Hepatocyte (in vitro differentiated cells): ENCODE measurements around the gene CREG1.

Source experiments
- EZH2 ChIP-seq: fragments of 200-600 bp; sonication (generic); IDR thresholded peaks from 2 replicates; pipeline ENCODE4 v1.6.1; 2016; ENCODE audit warnings: antibody characterized with exemption, mild to moderate bottlenecking, borderline replicate concordance
- EZH2phosphoT487 ChIP-seq: fragments of 200-600 bp; sonication (generic); IDR thresholded peaks from one replicate; pipeline ENCODE4 v1.6.1; 2018; ENCODE audit warnings: antibody characterized with exemption, mild to moderate bottlenecking, low read depth, moderate library complexity; ENCODE audit not compliant: unreplicated experiment, severe bottlenecking
- TF ChIP-seq, protein P1 (sequence below): fragments of 200-600 bp; sonication (generic); IDR thresholded peaks from 2 replicates; pipeline ENCODE4 v1.5.1; 2016; ENCODE audit warnings: antibody characterized with exemption, mild to moderate bottlenecking; ENCODE audit not compliant: poor library complexity

DNA sequence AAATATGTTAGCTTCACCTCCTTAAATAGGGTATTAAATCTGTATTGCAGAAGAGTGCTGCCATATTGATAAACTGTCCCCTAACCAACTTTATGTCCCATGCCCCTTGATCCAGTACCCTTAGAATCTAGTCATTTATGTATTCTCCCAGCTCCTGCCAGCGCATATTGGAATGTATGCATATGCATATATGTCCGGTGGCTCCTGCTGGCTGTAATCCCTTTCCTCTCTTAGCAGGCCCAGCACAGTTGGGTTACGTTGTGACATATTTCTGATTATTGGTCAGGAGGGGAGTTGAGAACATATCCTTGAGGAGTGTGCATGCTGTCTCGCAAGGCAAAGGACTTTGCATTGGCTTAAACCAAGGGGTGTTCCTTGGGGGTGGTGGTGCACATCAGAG, 29.2 kb upstream of the CREG1 start:
- TF ChIP-seq, protein P1, sequence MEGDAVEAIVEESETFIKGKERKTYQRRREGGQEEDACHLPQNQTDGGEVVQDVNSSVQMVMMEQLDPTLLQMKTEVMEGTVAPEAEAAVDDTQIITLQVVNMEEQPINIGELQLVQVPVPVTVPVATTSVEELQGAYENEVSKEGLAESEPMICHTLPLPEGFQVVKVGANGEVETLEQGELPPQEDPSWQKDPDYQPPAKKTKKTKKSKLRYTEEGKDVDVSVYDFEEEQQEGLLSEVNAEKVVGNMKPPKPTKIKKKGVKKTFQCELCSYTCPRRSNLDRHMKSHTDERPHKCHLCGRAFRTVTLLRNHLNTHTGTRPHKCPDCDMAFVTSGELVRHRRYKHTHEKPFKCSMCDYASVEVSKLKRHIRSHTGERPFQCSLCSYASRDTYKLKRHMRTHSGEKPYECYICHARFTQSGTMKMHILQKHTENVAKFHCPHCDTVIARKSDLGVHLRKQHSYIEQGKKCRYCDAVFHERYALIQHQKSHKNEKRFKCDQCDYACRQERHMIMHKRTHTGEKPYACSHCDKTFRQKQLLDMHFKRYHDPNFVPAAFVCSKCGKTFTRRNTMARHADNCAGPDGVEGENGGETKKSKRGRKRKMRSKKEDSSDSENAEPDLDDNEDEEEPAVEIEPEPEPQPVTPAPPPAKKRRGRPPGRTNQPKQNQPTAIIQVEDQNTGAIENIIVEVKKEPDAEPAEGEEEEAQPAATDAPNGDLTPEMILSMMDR, result no peak
- TF ChIP-seq EZH2, result no peak
- TF ChIP-seq EZH2phosphoT487, result no peak
